SU-DHL-6 (cell line): Measurements from ENCODE around the gene TMEM140.

Experiments
- H2AFZ ChIP-seq: fragments of 200-600 bp; sonication (generic); 2 replicates; pipeline ENCODE4 v1.6.1; 2014; ENCODE audit warnings: low read depth, mild to moderate bottlenecking, moderate library complexity, mixed read lengths, antibody characterized with exemption, low read length; ENCODE audit not compliant: severe bottlenecking
- H3F3A ChIP-seq: fragments of 200-600 bp; shearing (Covaris generic); 2 replicates; pipeline ENCODE4 v1.6.0; 2016; ENCODE audit warnings: antibody characterized with exemption, mild to moderate bottlenecking; ENCODE audit not compliant: insufficient read depth
- H3K27ac ChIP-seq: fragments of 200-600 bp; sonication (generic); 2 replicates; pipeline ENCODE4 v1.5.1; 2016; ENCODE audit warnings: low read depth, mild to moderate bottlenecking, low read length, moderate library complexity, mixed read lengths
- H3K27me3 ChIP-seq: fragments of 200-600 bp; sonication (generic), shearing (Covaris generic); 2 replicates; pipeline ENCODE4 v1.6.0; 2014; ENCODE audit warnings: mild to moderate bottlenecking, low read length
- H3K36me3 ChIP-seq: fragments of 200-600 bp; sonication (generic); 2 replicates; pipeline ENCODE4 v1.6.1; 2014; ENCODE audit warnings: mild to moderate bottlenecking, low read length, mixed read lengths
- H3K4me2 ChIP-seq: fragments of 300-600, 200-600 bp; shearing (Covaris generic), sonication (generic); 2 replicates; pipeline ENCODE4 v1.6.0; 2014; ENCODE audit warnings: low read length, low read depth, mild to moderate bottlenecking; ENCODE audit not compliant: poor library complexity, severe bottlenecking
- H3K4me3 ChIP-seq: fragments of 200-600 bp; sonication (generic); 2 replicates; pipeline ENCODE4 v1.5.1; 2014; ENCODE audit warnings: antibody characterized with exemption, low read length, mild to moderate bottlenecking, mixed read lengths; ENCODE audit not compliant: insufficient read depth, poor library complexity, severe bottlenecking
- H3K79me2 ChIP-seq: fragments of 200-600 bp; sonication (generic); 2 replicates; pipeline ENCODE4 v1.6.1; 2014; ENCODE audit warnings: mild to moderate bottlenecking, low read length, moderate library complexity; ENCODE audit not compliant: insufficient read depth
- H3K9ac ChIP-seq: fragments of 200-600 bp; sonication (generic); 2 replicates; pipeline ENCODE4 v1.7.0; 2014; ENCODE audit warnings: mild to moderate bottlenecking, low read length
- H3K9me2 ChIP-seq: fragments of 200-600 bp; sonication (generic); replicated peaks from 2 replicates; pipeline ENCODE4 v1.6.1; 2014; ENCODE audit warnings: low read length; ENCODE audit not compliant: insufficient read depth
- H3K9me3 ChIP-seq: fragments of 200-600 bp; sonication (generic); 2 replicates; pipeline ENCODE4 v1.6.1; 2014; ENCODE audit warnings: low read length, mixed read lengths; ENCODE audit not compliant: insufficient read depth
- H4K20me1 ChIP-seq: fragments of 200-600 bp; sonication (generic); 2 replicates; pipeline ENCODE4 v1.6.1; 2014; ENCODE audit warnings: low read depth, mild to moderate bottlenecking, antibody characterized with exemption, low read length, moderate library complexity, mixed read lengths
- CTCF ChIP-seq: fragments of 200-600 bp; sonication (generic); IDR thresholded peaks from one replicate; pipeline ENCODE4 v1.5.1; 2017; ENCODE audit warnings: antibody characterized with exemption, mild to moderate bottlenecking, low read length, moderate library complexity; ENCODE audit not compliant: insufficient read depth, poor library complexity, severe bottlenecking
- EZH2phosphoT487 ChIP-seq: fragments of 200-600 bp; sonication (generic), shearing (Covaris generic); conservative IDR thresholded peaks from 2 replicates; pipeline ENCODE4 v1.6.1; 2018; ENCODE audit warnings: mild to moderate bottlenecking, antibody characterized with exemption, low read length, moderate library complexity, mixed read lengths

TMEM140 gene

DNA sequence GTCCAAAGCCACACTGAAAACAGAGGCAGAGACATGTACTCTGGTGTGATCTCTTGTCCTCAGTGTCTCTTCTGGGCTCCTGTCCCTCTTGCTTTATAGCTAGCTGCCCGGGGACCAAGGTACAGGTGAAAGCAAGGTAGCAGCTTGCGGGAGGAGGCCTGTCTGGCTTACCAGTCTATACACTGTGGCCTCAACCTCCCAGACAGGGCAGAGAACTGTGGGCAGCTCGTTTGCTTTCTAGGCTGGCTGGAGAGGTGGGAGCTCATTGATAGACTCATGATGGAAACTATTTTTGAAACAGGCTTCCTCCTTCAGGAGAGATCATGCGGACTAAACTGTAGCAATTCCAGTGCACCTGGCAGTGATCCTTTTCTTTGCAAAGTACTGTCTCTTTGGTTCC, 18.0 kb downstream of the TMEM140 start:
- peaks cover 22% of the 10 kb centered on the region for H3K79me2 ChIP-seq
- no peaks in the 10 kb centered on the region for H3K27me3 ChIP-seq
- no peak overlapping the region for H3K27ac ChIP-seq
- H3K4me2 ChIP-seq = no peak overlapping the region
- no peak overlapping the region for H3K9ac ChIP-seq
- H3K9me3 ChIP-seq = no peaks in the 10 kb centered on the region
- H3K4me3 ChIP-seq = no peak overlapping the region
- no peak overlapping the region for H2AFZ ChIP-seq
- H3K9me2 ChIP-seq = no peaks in the 10 kb centered on the region
- H3K36me3 ChIP-seq = peaks cover 9% of the 10 kb centered on the region
- TF ChIP-seq CTCF (no peak), EZH2phosphoT487 (no peak)
- peaks cover 9% of the 10 kb centered on the region; the same call in 1 of the 2 replicates for H3F3A ChIP-seq
- no peaks in the 10 kb centered on the region for H4K20me1 ChIP-seq

GRCh38 chr7:135166338-135166990, 18.6 kb downstream of the TMEM140 start:
- TF ChIP-seq EZH2phosphoT487 (no peak), CTCF (no peak)
- Histone ChIP-seq H3K9ac (no peak overlapping the region), H3K27ac (no peak overlapping the region), H3K79me2 (peaks cover 22% of the 10 kb centered on the region), H3K9me3 (no peaks in the 10 kb centered on the region), H3K9me2 (no peaks in the 10 kb centered on the region), H3K4me3 (no peak overlapping the region), H3K36me3 (peaks cover 9% of the 10 kb centered on the region), H3K27me3 (no peaks in the 10 kb centered on the region), H2AFZ (no peak overlapping the region), H4K20me1 (no peaks in the 10 kb centered on the region), H3K4me2 (no peak overlapping the region), H3F3A (peaks cover 12% of the 10 kb centered on the region; the same call in 1 of the 2 replicates)

DNA sequence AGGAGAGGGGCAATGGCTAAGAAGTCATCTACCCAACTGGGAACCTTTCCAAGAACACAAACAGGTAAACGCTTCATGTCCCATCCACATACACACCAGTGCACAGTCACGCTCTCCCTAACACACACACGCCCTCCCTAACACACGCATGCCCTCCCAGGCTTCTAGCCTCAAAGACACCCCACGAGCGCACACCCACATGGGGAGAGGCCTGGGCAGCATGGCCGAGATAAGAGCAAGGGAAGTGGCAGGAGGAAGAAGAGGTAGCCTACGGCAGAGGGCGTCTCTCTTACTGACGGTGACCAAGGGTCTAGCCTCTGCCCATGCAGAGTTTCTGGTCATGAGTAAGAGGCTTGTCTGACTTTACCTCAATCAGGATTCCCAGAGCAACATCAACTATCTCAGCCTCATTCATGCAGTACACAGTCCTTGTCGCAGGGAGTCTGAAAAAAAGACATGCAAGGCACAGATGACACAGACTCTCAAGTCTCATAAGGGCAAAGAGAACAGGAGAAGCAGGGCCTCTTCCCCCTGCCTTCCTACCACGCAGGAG, 19.6 kb downstream of the TMEM140 start:
- no peaks in the 10 kb centered on the region for H3K9me2 ChIP-seq
- H4K20me1 ChIP-seq = no peaks in the 10 kb centered on the region
- no peak overlapping the region for H2AFZ ChIP-seq
- peaks cover 12% of the 10 kb centered on the region; the same call in 1 of the 2 replicates for H3F3A ChIP-seq
- H3K79me2 ChIP-seq = peaks cover 22% of the 10 kb centered on the region
- no peak overlapping the region for H3K4me3 ChIP-seq
- H3K27me3 ChIP-seq = no peaks in the 10 kb centered on the region
- no peak overlapping the region for H3K27ac ChIP-seq
- no peaks in the 10 kb centered on the region for H3K9me3 ChIP-seq
- no peak overlapping the region for H3K9ac ChIP-seq
- TF ChIP-seq CTCF (no peak), EZH2phosphoT487 (no peak)
- peaks cover 9% of the 10 kb centered on the region for H3K36me3 ChIP-seq
- no peak overlapping the region for H3K4me2 ChIP-seq
